Measurements from ENCODE around the gene CBLIF.

DNA sequence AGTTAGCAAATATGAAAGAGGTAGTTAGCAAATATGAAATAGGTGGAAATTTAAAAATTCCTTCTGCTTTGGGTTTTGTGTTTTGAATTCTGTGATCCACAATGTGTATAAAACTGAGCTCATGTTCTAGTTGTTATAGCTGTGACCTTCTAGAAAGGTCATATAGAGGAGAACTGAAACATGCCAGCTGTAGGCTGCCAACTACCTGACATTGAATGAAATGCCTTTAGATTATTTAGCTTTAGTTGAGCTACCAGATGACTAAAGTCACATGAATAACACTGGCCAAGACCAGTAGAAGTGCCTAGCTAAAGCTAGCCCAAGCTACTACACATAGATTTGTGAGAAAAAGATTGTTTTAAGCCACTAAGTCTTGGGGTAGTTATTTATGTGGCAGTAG, 26.8 kb upstream of the CBLIF start:
- TF ChIP-seq, protein P1, sequence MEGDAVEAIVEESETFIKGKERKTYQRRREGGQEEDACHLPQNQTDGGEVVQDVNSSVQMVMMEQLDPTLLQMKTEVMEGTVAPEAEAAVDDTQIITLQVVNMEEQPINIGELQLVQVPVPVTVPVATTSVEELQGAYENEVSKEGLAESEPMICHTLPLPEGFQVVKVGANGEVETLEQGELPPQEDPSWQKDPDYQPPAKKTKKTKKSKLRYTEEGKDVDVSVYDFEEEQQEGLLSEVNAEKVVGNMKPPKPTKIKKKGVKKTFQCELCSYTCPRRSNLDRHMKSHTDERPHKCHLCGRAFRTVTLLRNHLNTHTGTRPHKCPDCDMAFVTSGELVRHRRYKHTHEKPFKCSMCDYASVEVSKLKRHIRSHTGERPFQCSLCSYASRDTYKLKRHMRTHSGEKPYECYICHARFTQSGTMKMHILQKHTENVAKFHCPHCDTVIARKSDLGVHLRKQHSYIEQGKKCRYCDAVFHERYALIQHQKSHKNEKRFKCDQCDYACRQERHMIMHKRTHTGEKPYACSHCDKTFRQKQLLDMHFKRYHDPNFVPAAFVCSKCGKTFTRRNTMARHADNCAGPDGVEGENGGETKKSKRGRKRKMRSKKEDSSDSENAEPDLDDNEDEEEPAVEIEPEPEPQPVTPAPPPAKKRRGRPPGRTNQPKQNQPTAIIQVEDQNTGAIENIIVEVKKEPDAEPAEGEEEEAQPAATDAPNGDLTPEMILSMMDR (IDR thresholded peaks at IDR 0.05; ENCODE audit: low read depth, low read length) = no peak
- TF ChIP-seq POLR2A (IDR thresholded peaks at IDR 0.05; ENCODE audit: extremely low read depth, insufficient read length) (no peak), MYC (IDR thresholded peaks at IDR 0.05; ENCODE audit: low read depth, low read length) (no peak)
- TF ChIP-seq, protein P2, sequence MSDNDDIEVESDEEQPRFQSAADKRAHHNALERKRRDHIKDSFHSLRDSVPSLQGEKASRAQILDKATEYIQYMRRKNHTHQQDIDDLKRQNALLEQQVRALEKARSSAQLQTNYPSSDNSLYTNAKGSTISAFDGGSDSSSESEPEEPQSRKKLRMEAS (IDR thresholded peaks at IDR 0.05; ENCODE audit: low read depth, low read length) = no peak
